Heart left ventricle (tissue), 16 donors: ENCODE results near the gene TBRG4. TPM values are rescaled to one million over a fixed set of nuclear protein-coding genes. Genes with fewer than 3 reads are reported as not detected.

Experiments used
- ATAC-seq, 4 donors: fragments of 200-7000 bp; cut with Tn5 transposase; one replicate each; pipeline ENCODE4 v1.9.1; 2020 to 2022; ENCODE audit warnings: moderate library complexity in 4 of 4, mild to moderate bottlenecking in 3 of 4, moderate number of reproducible peaks in 1 of 4
- DNase-seq, 5 donors: peaks; one replicate each; pipeline ENCODE4 v3.0.0-alpha.2; 2020
- H3K27ac ChIP-seq, 12 donors: fragments of 200-600 bp; sonication (generic) in 4 of 12; one replicate each; pipeline versions ENCODE4 v1.5.0 to v1.8.0; 2016 to 2022; ENCODE audit warnings: mild to moderate bottlenecking in 2 of 12
- H3K27me3 ChIP-seq, 9 donors: fragments of 200-600 bp; sonication (generic) in 2 of 9; one replicate each; pipeline versions ENCODE4 v1.5.1 to v1.8.0; 2016 to 2022; ENCODE audit warnings: mild to moderate bottlenecking in 3 of 9
- H3K36me3 ChIP-seq, 9 donors: fragments of 200-600 bp; sonication (generic) in 2 of 9; one replicate each; pipeline versions ENCODE4 v1.5.0 to v1.8.0; 2018 to 2022; ENCODE audit warnings: mild to moderate bottlenecking in 2 of 9
- H3K4me1 ChIP-seq, 12 donors: fragments of 200-600 bp; sonication (generic) in 4 of 12; one replicate each; pipeline versions ENCODE4 v1.5.0 to v1.8.0; 2016 to 2022; ENCODE audit warnings: mild to moderate bottlenecking in 3 of 12
- H3K4me3 ChIP-seq, 12 donors: fragments of 200-600 bp; sonication (generic) in 4 of 12; one replicate each; pipeline versions ENCODE4 v1.5.0 to v1.8.0; 2017 to 2022; ENCODE audit warnings: mild to moderate bottlenecking in 9 of 12, moderate library complexity in 4 of 12
- H3K9me3 ChIP-seq, 12 donors: fragments of 200-600 bp; sonication (generic) in 4 of 12; one replicate each; pipeline versions ENCODE4 v1.5.0 to v1.8.0; 2016 to 2022; ENCODE audit warnings: mild to moderate bottlenecking in 1 of 12
- POLR2A ChIP-seq, 2 donors: fragments of 450-650 bp; IDR thresholded peaks; one replicate each; pipeline ENCODE4 v1.6.1; 2017; ENCODE audit warnings: antibody characterized with exemption in 2 of 2, mild to moderate bottlenecking in 2 of 2, moderate library complexity in 2 of 2
- WGBS, 4 donors: extraction: QIAGEN DNeasy Blood & Tissue Kit in 2 of 4; methylation state at CpG; one replicate each; pipeline versions ENCODE4 v1.1.5 to v1.1.7; 2013 to 2018; 5-methylcytosine and 5-hydroxymethylcytosine counted together
- intact Hi-C, 10 donors: fragments of 100-400 bp; cut with DNase I; formaldehyde crosslinking; loops; one replicate each; pipeline versions ENCODE4 v1.11.1 to v1.14.2; 2022
- polyA plus RNA-seq, 2 donors: library from polyadenylated mRNA; stranded (reverse); fragments of 200-250 nt; gene quantifications; one replicate each; pipeline ENCODE4 v1.2.3, GENCODE V29; 2013
- total RNA-seq, 9 donors: library from RNA; depleted of rRNA in 2 of 9; stranded (reverse); fragments of >200 nt in 2 of 9; fragmentation: NEBNext Ultra II Directional in 3 of 9; extraction: Animal tissue kit (Norgen Biotek cat#: 25700) in 3 of 9; gene quantifications; one replicate each; pipeline versions ENCODE4 v1.1.0 to v1.2.4, GENCODE V29; 2016 to 2023
- TF ChIP-seq, protein P1 (sequence below), 12 donors: fragments of 200-600 bp; sonication (generic) in 4 of 12; IDR thresholded peaks; one replicate each; pipeline versions ENCODE4 v1.5.0 to v1.8.0; 2018 to 2022; ENCODE audit warnings: antibody characterized with exemption in 12 of 12, mild to moderate bottlenecking in 5 of 12
- donor health status: ischemic (EF 13 %, LVEDD 7.1; RV severe dilation, severe dysfunction).
- donor health status: healthy with polysubstance abuse.
- donor health status: DM: no; HTN: yes; CAD: no.
- donor health status: DM: no; HTN: no; CAD: no.
- donor health status: ischemic (EF 25% LVEDD 6.9; RV normal size, moderate dysfunction).
- donor health status: ischemic (EF 25% LVEDD 5.7; RV mildly dilated, moderate dysfunction).
- donor health status: healthy.
- donor health status: DM: yes; HTN: yes; CAD: no.
- donor health status: ischemic (EF 35%, LVEDD 5.7; RV mildly dilated, moderate dysfunction).
- donor health status: nonischemic (EF 11% LVEDD 7.7; RV severe dilation, severe dysfunction).
- donor health status: DM: yes; HTN: yes; CAD: no.
- donor health status: PGD.
- donor health status: ischemic (EF 29% LVEDD 5.4; RV normal size, mild dysfunction).
- donor health status: nonischemic (EF 23%, LVEDD 6.1; RV moderate dilation, normal function).

TBRG4 gene
- total and polyA plus RNA-seq, 11 donors, result 58.0 to 125 (median 61.5) TPM

GRCh38 chr7:45102785-45103712, 8.4 kb downstream of the TBRG4 start:
- TF ChIP-seq POLR2A (IDR thresholded peaks at IDR 0.05), result no peak
- TF ChIP-seq, protein P1, sequence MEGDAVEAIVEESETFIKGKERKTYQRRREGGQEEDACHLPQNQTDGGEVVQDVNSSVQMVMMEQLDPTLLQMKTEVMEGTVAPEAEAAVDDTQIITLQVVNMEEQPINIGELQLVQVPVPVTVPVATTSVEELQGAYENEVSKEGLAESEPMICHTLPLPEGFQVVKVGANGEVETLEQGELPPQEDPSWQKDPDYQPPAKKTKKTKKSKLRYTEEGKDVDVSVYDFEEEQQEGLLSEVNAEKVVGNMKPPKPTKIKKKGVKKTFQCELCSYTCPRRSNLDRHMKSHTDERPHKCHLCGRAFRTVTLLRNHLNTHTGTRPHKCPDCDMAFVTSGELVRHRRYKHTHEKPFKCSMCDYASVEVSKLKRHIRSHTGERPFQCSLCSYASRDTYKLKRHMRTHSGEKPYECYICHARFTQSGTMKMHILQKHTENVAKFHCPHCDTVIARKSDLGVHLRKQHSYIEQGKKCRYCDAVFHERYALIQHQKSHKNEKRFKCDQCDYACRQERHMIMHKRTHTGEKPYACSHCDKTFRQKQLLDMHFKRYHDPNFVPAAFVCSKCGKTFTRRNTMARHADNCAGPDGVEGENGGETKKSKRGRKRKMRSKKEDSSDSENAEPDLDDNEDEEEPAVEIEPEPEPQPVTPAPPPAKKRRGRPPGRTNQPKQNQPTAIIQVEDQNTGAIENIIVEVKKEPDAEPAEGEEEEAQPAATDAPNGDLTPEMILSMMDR (IDR thresholded peaks at IDR 0.05), result no peak
- no peak overlapping the region for H3K4me3 ChIP-seq
- peaks cover 3 to 49% (median 18%) of the 10 kb centered on the region in 12 donors for H3K4me1 ChIP-seq
- DNase-seq (no peak), ATAC-seq (no peak)
- no peaks in the 10 kb centered on the region for H3K27me3 ChIP-seq
- WGBS, 4 donors, result 83 to 88% (median 86%) methylated on average over 12 to 14 of the region's 14 CpGs
- no peaks in the 10 kb centered on the region for H3K9me3 ChIP-seq
- intact Hi-C loops, result no loop called here
- no peak overlapping the region for H3K27ac ChIP-seq
- peaks cover 8 to 100% (median 98%) of the 10 kb centered on the region in 9 donors for H3K36me3 ChIP-seq

DNA sequence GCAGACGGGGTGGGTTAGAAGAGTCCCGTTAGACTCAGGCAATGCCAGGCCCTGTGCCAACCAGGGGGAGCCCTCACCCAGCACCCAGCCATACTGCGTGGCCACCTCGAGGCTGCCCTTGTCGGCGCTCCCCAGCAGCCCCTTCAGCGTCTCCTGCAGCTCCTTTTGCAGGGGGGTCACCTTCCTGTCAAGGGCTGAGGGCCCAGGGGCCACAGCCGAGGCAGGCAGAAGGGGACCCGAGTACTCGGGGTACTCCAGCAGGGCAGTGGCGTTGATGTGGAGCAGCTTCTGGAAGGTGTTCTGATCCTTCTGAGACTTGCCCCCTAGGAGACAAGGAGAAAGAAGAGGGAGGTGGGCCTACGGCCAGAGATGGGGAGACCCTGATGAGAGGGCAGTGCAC, 9.7 kb downstream of the TBRG4 start:
- intact Hi-C loops, result no loop called here
- H3K9me3 ChIP-seq, result no peaks in the 10 kb centered on the region
- no peak overlapping the region for H3K27ac ChIP-seq
- ATAC-seq (no peak), DNase-seq (no peak)
- 87 to 94% (median 92%) methylated on average over 8 to 12 of the region's 12 CpGs for whole genome bisulfite sequencing, 4 donors
- H3K4me1 ChIP-seq, result peaks cover 0 to 36% (median 7%) of the 10 kb centered on the region in 12 donors
- H3K4me3 ChIP-seq, result no peak overlapping the region
- TF ChIP-seq, protein P1 (IDR thresholded peaks at IDR 0.05), result no peak
- no peak for TF ChIP-seq POLR2A (IDR thresholded peaks at IDR 0.05)
- no peaks in the 10 kb centered on the region for H3K27me3 ChIP-seq
- H3K36me3 ChIP-seq, result peaks cover 8 to 94% (median 88%) of the 10 kb centered on the region in 9 donors

DNA sequence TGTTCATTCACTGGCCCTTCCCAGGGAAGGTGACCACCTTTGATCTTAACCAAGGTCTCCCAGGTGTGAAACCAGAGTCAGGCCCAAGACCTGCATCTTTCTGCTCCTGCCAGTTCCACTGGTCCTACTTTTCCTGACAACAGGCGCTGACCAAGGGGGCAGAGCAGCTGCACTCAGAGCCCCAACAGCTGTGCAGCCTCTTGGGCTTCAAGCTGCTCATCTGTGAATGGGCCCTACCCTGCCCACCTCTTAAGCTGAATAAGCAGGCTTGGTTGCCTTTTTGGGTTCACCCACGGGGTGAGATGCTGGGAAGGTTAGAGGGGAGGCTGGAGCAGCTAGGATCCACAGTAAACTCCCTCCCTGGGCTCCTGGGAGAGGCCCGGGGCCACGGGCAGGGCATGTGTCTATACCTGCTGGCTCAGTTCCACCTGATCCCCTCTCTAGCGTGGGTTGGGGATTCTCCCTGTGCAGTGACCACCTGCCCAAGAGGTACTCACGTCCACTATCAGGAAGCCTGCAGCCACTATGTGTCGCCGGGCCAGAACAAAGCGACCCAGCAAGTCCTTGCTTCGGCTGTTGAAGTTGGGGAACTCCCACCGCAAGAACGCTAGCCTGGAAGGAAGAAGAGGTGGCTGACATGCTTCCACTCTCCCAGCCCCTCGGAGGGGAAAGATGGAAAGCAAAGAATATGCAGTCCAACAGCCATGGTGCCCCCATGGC, 10.6 kb downstream of the TBRG4 start:
- Histone ChIP-seq H3K36me3 (peaks cover 8 to 86% (median 79%) of the 10 kb centered on the region in 9 donors), H3K4me1 (peaks cover 0 to 27% (median 5%) of the 10 kb centered on the region in 12 donors), H3K27ac (no peak overlapping the region), H3K9me3 (no peaks in the 10 kb centered on the region), H3K4me3 (no peak overlapping the region), H3K27me3 (no peaks in the 10 kb centered on the region)
- intact Hi-C loops, result no loop called here
- DNase-seq (no peak), ATAC-seq (no peak)
- TF ChIP-seq, protein P1 (IDR thresholded peaks at IDR 0.05), result no peak
- TF ChIP-seq POLR2A (IDR thresholded peaks at IDR 0.05), result no peak
- 89 to 96% (median 93%) methylated on average over 8 to 13 of the region's 13 CpGs for WGBS, 4 donors
